GM23338 (cell line): Measurements from ENCODE around the gene PPP2R1B.

Experiments used
- CTCF ChIP-seq, 2 experiments: fragments of 200-600 bp in 1 of 2; sonication (generic) in 1 of 2; conservative IDR thresholded peaks; 2 replicates each; pipeline versions ENCODE4 v1.5.1 to v1.6.1; 2016 to 2017; ENCODE audit warnings: antibody characterized with exemption in 2 of 2, low read depth in 2 of 2, mild to moderate bottlenecking in 2 of 2, moderate library complexity in 1 of 2
- EZH2 ChIP-seq: fragments of 200-600 bp; sonication (generic); IDR thresholded peaks from one replicate; pipeline ENCODE4 v1.8.0; 2017; ENCODE audit warnings: antibody characterized with exemption, mild to moderate bottlenecking, low read depth; ENCODE audit not compliant: unreplicated experiment
- REST ChIP-seq: IDR thresholded peaks from one replicate; pipeline ENCODE4 v1.6.1; 2018; ENCODE audit warnings: antibody characterized with exemption; ENCODE audit not compliant: unreplicated experiment

- TF ChIP-seq REST (no peak), EZH2 (no peak), CTCF (conservative IDR thresholded peaks at IDR 0.05; ENCODE audit: low read depth in 2 of 2) (no peak)
Measured at GRCh38 chr11:111703576-111703975, 62.6 kb downstream of the PPP2R1B start.
